GM08714 (cell line): ENCODE data around the gene AIFM3.

Source experiments
- H3K4me3 ChIP-seq: fragments of 200-500 bp; sonication (Bioruptor generic); 2 replicates; pipeline ENCODE4 v1.5.1; 2014; ENCODE audit warnings: mild to moderate bottlenecking, low read length, inconsistent platforms
- ZNF274 ChIP-seq: IDR thresholded peaks from 2 replicates; pipeline ENCODE4 v1.6.1; 2012; ENCODE audit warnings: mild to moderate bottlenecking, low read depth, low read length

AIFM3 gene

GRCh38 chr22:21015466-21016006 is 48.5 kb downstream of the AIFM3 start:
- no peak overlapping the region for H3K4me3 ChIP-seq
- no peak for TF ChIP-seq ZNF274

GRCh38 chr22:21016644-21017420 is 49.8 kb downstream of the AIFM3 start:
- H3K4me3 ChIP-seq = no peak overlapping the region
- no peak for TF ChIP-seq ZNF274

- no peak for TF ChIP-seq ZNF274
- H3K4me3 ChIP-seq = no peak overlapping the region
These were observed 51.3 kb downstream of the AIFM3 start for GRCh38 chr22:21018314-21018713.

GRCh38 chr22:21020802-21021429 is 53.9 kb downstream of the AIFM3 start:
- H3K4me3 ChIP-seq = no peak overlapping the region
- no peak for TF ChIP-seq ZNF274

- no peak for TF ChIP-seq ZNF274
- no peak overlapping the region for H3K4me3 ChIP-seq
These were observed 55.5 kb downstream of the AIFM3 start for GRCh38 chr22:21022507-21022906.

- TF ChIP-seq ZNF274 = no peak
- no peak overlapping the region for H3K4me3 ChIP-seq
These were observed 56.0 kb downstream of the AIFM3 start for GRCh38 chr22:21022955-21023614.

- no peak overlapping the region for H3K4me3 ChIP-seq
- no peak for TF ChIP-seq ZNF274
These were observed 58.2 kb downstream of the AIFM3 start for GRCh38 chr22:21025266-21025665.

GRCh38 chr22:21025763-21026755 is 59.0 kb downstream of the AIFM3 start:
- no peak for TF ChIP-seq ZNF274
- H3K4me3 ChIP-seq = no peak overlapping the region

- H3K4me3 ChIP-seq = no peak overlapping the region
- TF ChIP-seq ZNF274 = no peak
These were observed 60.0 kb downstream of the AIFM3 start for GRCh38 chr22:21026783-21027692.

GRCh38 chr22:21028277-21029251 is 61.5 kb downstream of the AIFM3 start:
- H3K4me3 ChIP-seq = no peak overlapping the region
- TF ChIP-seq ZNF274 = no peak

- no peak for TF ChIP-seq ZNF274
- no peak overlapping the region for H3K4me3 ChIP-seq
These were observed 62.5 kb downstream of the AIFM3 start for GRCh38 chr22:21029486-21030025.
